ENCODE data around the gene EMX1.

GRCh38 chr2:72897785-72898584, 19.3 kb upstream of the EMX1 start:
- TF ChIP-seq CTCF (conservative IDR thresholded peaks at IDR 0.05; ENCODE audit: low read length) (no peak), EZH2phosphoT487 (IDR thresholded peaks at IDR 0.05; ENCODE audit: borderline replicate concordance, low read depth, low read length) (no peak)
